GM19023 (cell line): ENCODE measurements around the gene NFIL3.
"Not testable (repeated sequence)": the region's sequence is repeated elsewhere in the genome, so short reads cannot be mapped to it uniquely, and the experiment has no call there.

ENCODE experiments used
- ATAC-seq: cut with Tn5 transposase; IDR thresholded peaks from one replicate; pipeline ENCODE4 v1.9.1; 2021; ENCODE audit warnings: mild to moderate bottlenecking, moderate library complexity; ENCODE audit not compliant: unreplicated experiment

The NFIL3 gene

GRCh38 chr9:91398926-91399325, 24.7 kb downstream of the NFIL3 start:
- no peak for ATAC-seq

DNA sequence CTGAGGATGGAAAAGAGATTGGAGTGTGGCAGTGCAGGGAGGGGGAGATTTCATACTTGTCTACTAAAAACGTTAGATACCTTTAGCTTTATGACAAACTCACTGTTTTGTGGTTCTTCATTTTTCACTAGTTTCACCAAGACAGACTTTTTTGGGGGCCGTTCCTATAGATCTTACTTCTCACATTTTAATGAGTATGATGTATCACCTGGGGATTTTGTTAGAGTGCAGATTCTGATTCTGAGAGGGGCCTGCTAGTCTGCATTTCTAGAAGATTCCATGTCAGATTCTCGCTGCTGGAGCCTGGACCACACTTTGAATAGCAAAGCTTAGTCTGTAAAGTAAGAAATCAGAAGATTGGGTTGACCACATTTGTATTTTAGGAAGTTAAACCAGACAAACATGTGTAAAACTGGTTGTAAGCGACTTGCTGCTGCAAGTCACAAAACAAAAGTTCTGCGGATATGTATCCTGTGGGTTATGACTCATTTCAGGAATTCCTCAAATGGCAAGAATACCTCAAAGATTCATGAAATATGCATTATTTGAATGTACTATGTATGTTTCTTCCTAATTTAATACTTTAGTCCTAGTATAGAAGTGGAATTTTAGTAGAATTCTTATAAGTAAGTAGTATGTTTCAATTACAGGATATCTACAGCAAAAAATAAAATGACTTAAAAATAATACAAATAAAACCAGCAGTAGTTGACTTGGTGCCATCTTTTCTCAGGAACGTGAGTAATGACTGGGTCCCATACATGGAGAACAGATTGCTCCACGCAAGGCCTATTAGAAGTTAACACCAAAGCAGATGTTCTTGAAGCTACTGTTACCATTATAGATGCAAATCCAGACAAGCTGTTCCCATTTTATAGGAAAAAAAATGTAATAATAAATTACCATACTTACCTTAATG, 27.8 kb downstream of the NFIL3 start:
- no peak for ATAC-seq

- no peak for ATAC-seq
Observed at GRCh38 chr9:91395106-91395552, 28.5 kb downstream of the NFIL3 start.

GRCh38 chr9:91393826-91394225, 29.8 kb downstream of the NFIL3 start:
- ATAC-seq: no peak

DNA sequence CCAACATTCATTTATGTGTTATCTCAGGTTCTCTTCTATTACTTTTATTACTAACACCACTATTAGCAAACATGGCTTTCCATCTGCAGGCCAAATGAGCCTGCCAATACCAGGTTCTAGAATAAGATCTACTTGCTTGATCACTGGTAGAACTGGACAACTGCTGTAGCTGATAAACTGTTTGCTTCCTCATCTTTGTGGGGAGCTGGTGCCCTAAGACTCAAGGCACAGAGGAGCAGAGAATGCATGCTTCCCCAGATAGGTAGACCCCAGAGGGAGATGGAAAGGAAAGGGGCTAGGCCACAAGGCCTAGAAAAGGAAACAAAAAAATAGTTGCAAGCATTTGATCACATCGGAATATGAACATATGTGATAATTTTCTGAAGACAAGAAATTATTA, 31.2 kb downstream of the NFIL3 start:
- ATAC-seq: no peak

GRCh38 chr9:91391818-91392217, 31.8 kb downstream of the NFIL3 start:
- ATAC-seq: no peak

DNA sequence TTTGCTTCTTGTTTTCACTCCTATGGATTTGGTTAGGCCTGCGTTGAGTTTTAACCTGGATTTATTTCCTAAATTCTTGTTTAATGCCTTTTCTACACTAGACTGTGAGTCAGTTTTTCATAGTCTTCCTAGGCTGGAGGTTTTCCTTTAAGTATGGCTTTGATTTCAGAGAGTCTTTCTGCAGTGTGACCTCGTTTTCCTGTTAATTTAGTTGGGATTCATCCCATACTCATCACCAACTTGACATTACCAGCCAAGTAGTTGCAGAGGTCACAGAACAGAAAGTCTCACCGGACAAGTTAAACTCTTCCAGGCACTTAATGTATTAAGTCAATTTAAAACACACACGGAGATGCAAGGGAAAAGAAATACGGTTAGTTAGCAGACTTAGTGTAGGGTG, 32.2 kb downstream of the NFIL3 start:
- ATAC-seq: no peak

- ATAC-seq: not testable (repeated sequence)
Observed at GRCh38 chr9:91389686-91390085, 33.9 kb downstream of the NFIL3 start.

GRCh38 chr9:91386765-91387164, 36.9 kb downstream of the NFIL3 start:
- ATAC-seq: no peak

DNA sequence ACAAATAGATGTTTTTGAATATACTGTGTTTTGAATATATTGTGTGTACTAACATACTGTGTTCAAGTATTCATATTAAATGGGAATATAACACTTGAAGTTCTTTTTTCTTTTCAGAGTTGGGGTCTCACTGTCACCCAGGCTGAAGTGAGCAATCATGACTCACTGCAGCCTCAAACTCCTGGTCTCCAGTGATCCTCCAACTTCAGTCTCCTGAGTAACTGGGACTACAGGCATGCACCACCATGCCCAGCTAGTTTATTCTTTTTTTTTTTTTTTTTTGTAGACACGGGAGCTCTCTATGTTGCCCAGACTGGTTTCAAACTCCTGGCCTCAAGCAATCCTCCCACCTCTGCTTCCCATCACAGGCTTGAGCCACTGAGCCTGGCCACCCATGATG, 38.7 kb downstream of the NFIL3 start:
- no peak for ATAC-seq

DNA sequence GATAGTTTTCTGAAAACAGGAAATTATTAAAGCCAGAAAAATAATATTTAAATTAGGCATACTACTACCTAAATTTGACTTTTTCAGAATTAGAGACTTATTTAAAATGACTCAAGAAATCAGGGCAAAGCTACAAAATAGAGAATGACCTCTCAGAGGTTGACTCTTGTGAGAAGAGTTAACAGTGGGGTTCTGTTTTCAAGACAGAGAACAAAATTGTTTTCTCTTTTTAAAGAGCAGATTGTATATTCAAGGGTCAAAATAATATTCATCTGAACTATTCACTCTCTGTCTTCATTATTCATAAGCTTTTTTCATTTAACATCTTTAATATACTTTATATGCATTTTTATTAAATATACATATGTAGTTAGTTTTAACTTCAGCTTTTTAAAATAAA, 40.1 kb downstream of the NFIL3 start:
- ATAC-seq: no peak

- ATAC-seq: no peak
Observed at GRCh38 chr9:91382298-91382697, 41.3 kb downstream of the NFIL3 start.

- no peak for ATAC-seq
Observed at GRCh38 chr9:91379426-91379825, 44.2 kb downstream of the NFIL3 start.

DNA sequence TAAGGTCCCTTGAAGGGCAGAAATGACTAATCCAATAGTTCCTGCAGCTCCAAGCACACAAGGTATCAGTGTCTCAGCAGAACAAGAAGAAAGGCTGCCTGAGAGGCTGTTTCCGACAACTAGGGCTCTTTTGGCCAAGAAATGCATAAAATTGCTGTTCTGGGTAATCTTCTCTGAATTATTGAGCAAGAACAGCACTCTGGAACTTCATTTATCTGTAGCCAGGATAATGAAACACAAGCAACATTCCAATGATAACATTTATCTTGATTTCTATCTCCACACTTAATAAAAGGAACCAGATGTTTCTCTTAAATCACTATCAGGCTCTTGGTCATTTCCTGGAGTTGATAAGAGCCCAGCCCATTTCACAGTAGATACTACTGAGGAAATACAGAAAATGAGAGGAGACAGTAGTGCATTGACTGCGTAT, 44.9 kb downstream of the NFIL3 start:
- no peak for ATAC-seq

DNA sequence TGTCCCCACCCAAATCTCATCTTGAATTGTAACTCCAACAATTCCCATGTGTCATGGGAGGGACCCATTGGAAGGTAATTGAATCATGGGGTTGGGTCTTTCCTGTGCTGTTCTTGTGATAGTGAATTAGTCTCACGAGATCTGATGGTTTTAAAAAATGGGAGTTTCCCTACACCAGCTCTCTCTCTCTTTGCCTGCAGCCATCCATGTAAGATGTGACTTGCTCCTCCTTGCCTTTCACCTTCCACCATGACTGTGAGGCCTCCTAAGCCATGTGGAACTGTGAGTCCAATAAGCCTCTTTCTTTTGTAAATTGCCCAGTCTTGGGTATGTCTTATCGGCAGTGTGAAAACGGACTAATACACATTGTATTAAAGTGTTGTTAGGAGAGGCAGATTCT, 45.6 kb downstream of the NFIL3 start:
- ATAC-seq: not testable (repeated sequence)

- ATAC-seq: no peak
Observed at GRCh38 chr9:91376239-91376638, 47.4 kb downstream of the NFIL3 start.

DNA sequence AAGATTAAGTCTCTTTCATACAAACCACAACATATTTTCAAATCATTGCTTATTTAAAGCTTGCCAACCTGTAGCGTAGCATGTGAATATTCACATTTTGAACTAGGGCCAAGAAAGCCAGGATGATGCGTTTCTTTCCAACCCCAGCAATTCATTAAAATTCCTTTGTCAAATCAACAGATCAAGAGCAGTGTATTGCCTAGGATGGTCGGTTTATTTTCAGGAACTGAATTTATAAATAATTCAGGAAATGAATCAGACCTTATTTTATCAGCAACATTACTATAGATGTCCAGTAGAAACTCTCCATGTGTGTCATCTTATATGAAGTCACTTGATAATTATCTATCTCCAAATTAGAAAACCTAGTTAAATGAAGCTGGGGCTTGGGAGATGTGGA, 48.7 kb downstream of the NFIL3 start:
- no peak for ATAC-seq

DNA sequence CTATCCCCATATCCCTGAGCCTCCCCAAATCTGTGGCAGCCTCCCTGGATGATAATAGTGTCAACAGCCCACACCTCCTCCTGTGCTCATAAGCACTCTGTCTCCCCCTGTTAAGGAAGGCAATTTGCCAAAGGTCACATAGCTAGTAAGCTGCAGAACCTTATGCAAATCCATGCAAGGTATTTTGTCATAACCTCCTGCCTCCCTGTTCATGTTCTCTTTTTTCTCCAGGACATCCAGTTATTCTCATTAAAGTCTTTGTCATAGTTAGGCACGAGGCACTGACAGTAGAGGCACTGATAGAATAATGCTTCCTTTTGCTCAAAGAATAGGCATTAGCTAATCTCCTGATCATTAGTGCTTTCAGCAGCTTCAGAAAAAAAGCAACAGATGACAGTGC, 51.7 kb downstream of the NFIL3 start:
- no peak for ATAC-seq

DNA sequence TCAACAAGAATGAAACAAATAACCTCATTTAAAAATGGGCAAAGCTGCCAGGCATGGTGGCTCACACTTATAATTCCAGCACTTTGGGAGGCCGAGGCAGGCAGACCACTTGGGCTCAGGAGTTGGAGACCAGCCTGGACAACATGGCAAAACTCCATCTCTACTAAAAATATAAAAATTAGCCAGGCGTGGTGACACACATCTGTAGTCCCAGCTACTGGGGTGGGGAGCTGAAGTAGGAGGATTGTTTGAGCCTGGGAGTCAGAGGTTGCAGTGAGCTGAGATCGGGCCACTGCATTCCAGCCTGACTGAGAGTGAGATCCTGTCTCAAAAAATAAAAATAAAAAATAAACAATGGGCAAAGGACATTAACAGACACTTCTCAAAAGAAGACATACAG, 53.6 kb downstream of the NFIL3 start:
- ATAC-seq: not testable (repeated sequence)

DNA sequence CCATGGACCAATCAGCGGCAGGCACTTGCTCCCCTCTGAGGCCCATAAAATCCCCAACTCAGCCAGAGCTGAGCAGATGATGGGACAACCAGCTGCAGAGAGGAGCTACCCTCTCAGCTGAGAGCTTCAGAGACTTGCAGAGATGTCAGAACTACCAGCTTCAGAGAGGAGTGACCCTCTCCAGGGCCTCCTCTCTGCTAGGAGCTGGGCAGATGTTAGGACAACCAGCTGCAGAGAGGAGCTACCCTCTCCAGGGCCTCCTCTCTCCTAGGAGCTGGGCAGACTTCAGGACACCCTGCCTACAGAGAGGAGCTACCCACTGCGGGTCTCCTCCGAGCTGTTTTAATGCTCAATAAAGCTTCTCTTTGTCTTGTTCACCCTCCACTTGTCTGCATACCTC, 58.9 kb downstream of the NFIL3 start:
- no peak for ATAC-seq

- ATAC-seq: no peak
Observed at GRCh38 chr9:91364005-91364404, 59.6 kb downstream of the NFIL3 start.

GRCh38 chr9:91362051-91362611, 61.5 kb downstream of the NFIL3 start:
- peak; percentile 25 for ATAC-seq
